ENCODE data around the gene NGEF. TPM values are rescaled to one million over a fixed set of nuclear protein-coding genes. Genes with fewer than 3 reads are reported as not detected.

Gene NGEF
- total and polyA plus RNA-seq, 10 of the 15 experiments (the other 5 are each of a cell fraction or from before 2014, with no cell fraction given), result 0.12 TPM; not detected in 9

- Histone ChIP-seq H3K27ac (ENCODE audit: control insufficient read depth, insufficient read depth) (no peak overlapping the region), H3K9ac (ENCODE audit: control insufficient read depth, insufficient read depth, low read length) (no peak overlapping the region), H3K36me3 (ENCODE audit: control insufficient read depth in 2 of 2, insufficient read depth in 2 of 2, low read length in 1 of 2) (no peaks in the 10 kb centered on the region), H4K20me1 (ENCODE audit: control insufficient read depth, insufficient read depth) (no peaks in the 10 kb centered on the region), H3K4me2 (ENCODE audit: control insufficient read depth, insufficient read depth) (no peak overlapping the region), H2AFZ (ENCODE audit: control insufficient read depth, low read depth, low read length) (no peak overlapping the region), H3K27me3 (replicated peaks in 1 of 2; ENCODE audit: control insufficient read depth in 2 of 2, insufficient read depth in 2 of 2, low read length in 1 of 2) (no peaks in the 10 kb centered on the region), H3K9me3 (replicated peaks; ENCODE audit: control insufficient read depth, insufficient read depth, low read length) (peaks cover 1% of the 10 kb centered on the region; the same call in 1 of the 3 replicates), H3K79me2 (ENCODE audit: control insufficient read depth, insufficient read depth, low read length) (no peaks in the 10 kb centered on the region), H3K4me1 (ENCODE audit: control insufficient read depth, insufficient read depth, low read length) (no peaks in the 10 kb centered on the region), H3K4me3 (no peak overlapping the region)
- POLR2A ChIA-PET, result no interaction called here
- SMC1A ChIA-PET (ENCODE audit: uncharacterized antibody, unreplicated experiment), result interaction anchor here (1.2 kb wide), 1 partner anchor 261 kb away, joined by 3 read pairs; no protein-coding TSS in a partner anchor
- DNase-seq (ENCODE audit: low read depth, low spot score) (no peak), FAIRE-seq (no peak), ATAC-seq (no peak)
- CTCF ChIA-PET, result interaction anchor here (0.9 to 1.5 kb wide), 3 partner anchors 11 to 21 kb away, joined by 3 to 4 read pairs (median 4); no protein-coding TSS in a partner anchor
- BruUV-seq (replicated peaks), result no TSS peak
- in situ Hi-C loops (cut with MboI), result no loop called here
- TF ChIP-seq SUZ12 (IDR thresholded peaks at IDR 0.05; ENCODE audit: unreplicated experiment) (no peak), RAD21 (IDR thresholded peaks at IDR 0.05; ENCODE audit: insufficient read depth, low read depth, low read length) (no peak), SMC3 (IDR thresholded peaks at IDR 0.05; ENCODE audit: borderline replicate concordance, low read length) (no peak), ZNF384 (IDR thresholded peaks at IDR 0.05; ENCODE audit: borderline replicate concordance, low read depth, low read length) (no peak), DPF2 (IDR thresholded peaks at IDR 0.05) (no peak), ZNF207 (IDR thresholded peaks at IDR 0.05; ENCODE audit: borderline replicate concordance) (no peak), RCOR1 (conservative IDR thresholded peaks at IDR 0.05; ENCODE audit: low read depth, low read length) (no peak), NFYB (IDR thresholded peaks at IDR 0.05; ENCODE audit: insufficient read depth, low read depth, low read length) (no peak), CBX3 (IDR thresholded peaks at IDR 0.05; ENCODE audit: borderline replicate concordance, low read depth) (no peak), MXI1 (IDR thresholded peaks at IDR 0.05; ENCODE audit: low read depth, low read length) (no peak), BCL3 (IDR thresholded peaks at IDR 0.05; ENCODE audit: borderline replicate concordance, insufficient read depth, low read depth, low read length, poor library complexity, severe bottlenecking) (no peak), BACH1 (IDR thresholded peaks at IDR 0.05; ENCODE audit: borderline replicate concordance) (no peak), TCF7 (IDR thresholded peaks at IDR 0.05; ENCODE audit: borderline replicate concordance) (no peak), SMAD1 (IDR thresholded peaks at IDR 0.05; ENCODE audit: low read depth, partially characterized antibody) (no peak), NR2F1 (conservative IDR thresholded peaks at IDR 0.05) (no peak), TBL1XR1 (IDR thresholded peaks at IDR 0.05; ENCODE audit: low read depth, low read length) (no peak), SMAD5 (IDR thresholded peaks at IDR 0.05; ENCODE audit: low read depth) (no peak), HDAC2 (IDR thresholded peaks at IDR 0.05) (no peak)
- TF ChIP-seq, protein P1, sequence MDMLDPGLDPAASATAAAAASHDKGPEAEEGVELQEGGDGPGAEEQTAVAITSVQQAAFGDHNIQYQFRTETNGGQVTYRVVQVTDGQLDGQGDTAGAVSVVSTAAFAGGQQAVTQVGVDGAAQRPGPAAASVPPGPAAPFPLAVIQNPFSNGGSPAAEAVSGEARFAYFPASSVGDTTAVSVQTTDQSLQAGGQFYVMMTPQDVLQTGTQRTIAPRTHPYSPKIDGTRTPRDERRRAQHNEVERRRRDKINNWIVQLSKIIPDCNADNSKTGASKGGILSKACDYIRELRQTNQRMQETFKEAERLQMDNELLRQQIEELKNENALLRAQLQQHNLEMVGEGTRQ (IDR thresholded peaks at IDR 0.05; ENCODE audit: borderline replicate concordance, low read depth, low read length), result no peak
- 4% methylated on average over 9 of the region's 9 CpGs for WGBS (ENCODE audit: insufficient coverage, insufficient replicate concordance, low lambda C conversion rate, missing lambda C conversion rate)
- RAD21 ChIA-PET (ENCODE audit: unreplicated experiment), result no interaction called here
- intact Hi-C loops (cut with micrococcal nuclease; ENCODE audit: unreplicated experiment), result no loop called here
Measured at GRCh38 chr2:233033672-233034071, 20.6 kb upstream of the NGEF start.
